GM18519 (cell line): ENCODE measurements around the gene DMRTA2.

ENCODE experiments used
- ATAC-seq: cut with Tn5 transposase; IDR thresholded peaks from one replicate; pipeline ENCODE4 v1.9.1; 2021; ENCODE audit warnings: mild to moderate bottlenecking, moderate library complexity; ENCODE audit not compliant: unreplicated experiment, low FRiP score

Gene DMRTA2

GRCh38 chr1:50422946-50423669 is at the start of gene DMRTA2:
TSS of gene DMRTA2 (minus strand) at chr1:50423443. CDS start at chr1:50421536, 1,907 bp downstream.
- ATAC-seq, result no peak

DNA sequence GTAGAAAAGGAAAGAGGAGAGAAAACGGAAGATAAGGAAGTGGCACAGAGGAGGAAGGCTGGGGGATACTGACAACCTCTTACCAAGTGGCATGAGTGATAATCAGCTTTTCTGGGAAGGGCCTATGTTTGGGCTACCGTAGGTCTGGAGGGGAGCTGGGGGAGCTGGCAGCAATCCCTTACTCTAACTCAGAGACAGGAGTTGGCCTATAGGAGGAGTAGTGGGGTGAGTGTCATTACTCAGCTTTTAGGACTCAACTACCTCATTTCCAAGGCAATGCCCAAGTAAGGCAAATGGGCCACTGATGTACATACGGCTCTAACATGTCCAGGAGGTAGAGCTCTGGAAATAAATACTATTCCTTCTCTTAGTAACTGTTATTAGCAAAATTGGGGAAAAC is 48.7 kb upstream of the DMRTA2 start:
- no peak for ATAC-seq

DNA sequence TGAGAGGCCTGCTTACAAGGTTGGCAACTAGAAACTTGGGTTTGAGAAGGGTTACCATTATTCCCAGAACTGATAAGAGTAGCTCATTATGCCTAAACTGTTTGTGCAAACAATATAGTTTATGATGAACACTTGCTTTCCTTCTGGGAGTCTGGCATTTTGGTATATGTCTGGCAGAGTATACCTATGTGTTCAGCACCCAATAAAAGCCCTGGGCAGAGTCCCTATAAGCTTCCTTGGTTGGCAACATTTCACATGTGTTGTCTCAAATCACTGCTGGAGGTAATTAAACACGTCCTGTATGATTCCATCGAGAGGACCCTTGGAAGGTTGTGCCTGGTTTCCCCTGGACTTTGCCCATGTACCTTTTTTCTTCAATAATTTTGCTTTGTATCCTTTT is 39.7 kb upstream of the DMRTA2 start:
- no peak for ATAC-seq

DNA sequence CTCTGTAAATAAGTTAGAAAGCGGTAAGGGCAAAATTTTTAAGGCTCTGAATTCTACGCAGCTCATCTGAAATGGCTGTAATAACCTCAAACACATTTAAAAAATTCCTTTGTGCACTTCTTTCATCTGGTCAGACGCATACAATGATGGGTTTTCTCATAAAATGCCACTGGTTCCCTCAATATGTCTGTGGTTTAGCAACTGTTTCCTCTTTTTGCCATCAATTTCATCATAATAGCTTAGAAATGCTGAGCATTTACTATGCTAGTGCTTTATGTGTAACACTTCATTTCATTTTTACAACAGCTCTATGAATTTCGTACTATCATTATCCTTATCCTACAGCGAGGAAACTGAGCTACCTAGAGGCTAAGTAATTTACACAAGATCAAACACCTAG is 35.3 kb upstream of the DMRTA2 start:
- no peak for ATAC-seq

- ATAC-seq, result no peak
Measured at GRCh38 chr1:50454911-50455310, 31.7 kb upstream of the DMRTA2 start.

GRCh38 chr1:50453266-50453665 is 30.0 kb upstream of the DMRTA2 start:
- ATAC-seq, result no peak

- no peak for ATAC-seq
Measured at GRCh38 chr1:50452700-50453099, 29.5 kb upstream of the DMRTA2 start.

- no peak for ATAC-seq
Measured at GRCh38 chr1:50450861-50451653, 27.8 kb upstream of the DMRTA2 start.

GRCh38 chr1:50447961-50448360 is 24.7 kb upstream of the DMRTA2 start:
- ATAC-seq, result no peak

- no peak for ATAC-seq
Measured at GRCh38 chr1:50441183-50441582, 17.9 kb upstream of the DMRTA2 start.

DNA sequence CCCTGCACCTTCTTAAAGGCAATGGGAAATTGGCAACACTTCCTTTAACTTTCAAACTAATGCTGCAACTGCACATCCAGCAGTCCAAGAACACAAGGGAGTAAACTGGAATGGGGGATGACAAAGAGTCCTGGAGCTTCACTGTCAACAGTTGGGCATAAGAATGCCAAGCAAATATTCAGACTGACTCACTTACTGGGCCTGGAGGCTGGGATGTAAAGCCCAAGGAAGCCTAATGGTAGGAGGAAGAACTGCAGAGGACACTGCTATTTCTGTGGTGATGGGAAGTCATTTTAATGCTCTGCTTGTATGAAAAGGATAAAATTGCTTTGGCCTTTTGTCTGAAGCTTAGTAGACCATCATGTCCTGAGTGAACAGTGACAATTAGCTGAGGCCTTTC is 15.7 kb upstream of the DMRTA2 start:
- ATAC-seq, result no peak

DNA sequence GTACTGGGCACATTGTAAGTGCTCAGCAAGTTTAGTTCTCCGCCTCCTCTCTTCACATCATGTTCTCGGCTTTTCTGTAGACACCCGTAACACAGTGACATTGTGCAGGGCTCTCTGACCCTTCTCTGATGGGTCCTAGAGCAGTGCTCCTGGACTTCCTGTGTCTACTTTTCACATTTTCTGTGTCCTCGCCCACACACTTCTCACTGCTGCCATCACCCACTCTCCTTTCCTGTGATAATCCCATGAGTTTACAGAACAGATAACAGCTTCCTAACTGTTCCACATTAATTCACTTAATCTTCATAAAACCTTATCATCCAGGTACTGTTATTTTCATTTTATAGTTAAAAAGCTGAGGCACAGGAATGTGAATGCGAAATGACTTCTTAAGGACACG is 13.2 kb upstream of the DMRTA2 start:
- ATAC-seq, result no peak

DNA sequence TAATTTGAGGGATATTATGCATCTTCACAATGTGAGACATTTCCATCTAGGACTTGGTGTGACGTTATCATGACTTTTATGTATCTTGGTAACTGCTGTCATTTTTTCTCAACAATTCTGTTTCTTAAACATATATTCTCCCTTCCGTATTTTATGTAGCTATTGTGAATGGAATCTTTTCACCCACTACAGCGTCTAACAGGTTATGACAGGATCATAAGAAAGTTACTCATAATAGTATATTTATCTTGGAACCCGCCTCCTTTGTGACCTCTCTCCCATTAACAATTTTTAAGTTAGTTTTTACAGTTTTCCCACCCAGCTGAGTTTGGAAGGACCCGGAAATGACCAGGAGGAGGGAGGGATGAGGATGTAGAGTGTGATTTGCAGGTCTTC is 6.8 kb upstream of the DMRTA2 start:
- ATAC-seq, result no peak

DNA sequence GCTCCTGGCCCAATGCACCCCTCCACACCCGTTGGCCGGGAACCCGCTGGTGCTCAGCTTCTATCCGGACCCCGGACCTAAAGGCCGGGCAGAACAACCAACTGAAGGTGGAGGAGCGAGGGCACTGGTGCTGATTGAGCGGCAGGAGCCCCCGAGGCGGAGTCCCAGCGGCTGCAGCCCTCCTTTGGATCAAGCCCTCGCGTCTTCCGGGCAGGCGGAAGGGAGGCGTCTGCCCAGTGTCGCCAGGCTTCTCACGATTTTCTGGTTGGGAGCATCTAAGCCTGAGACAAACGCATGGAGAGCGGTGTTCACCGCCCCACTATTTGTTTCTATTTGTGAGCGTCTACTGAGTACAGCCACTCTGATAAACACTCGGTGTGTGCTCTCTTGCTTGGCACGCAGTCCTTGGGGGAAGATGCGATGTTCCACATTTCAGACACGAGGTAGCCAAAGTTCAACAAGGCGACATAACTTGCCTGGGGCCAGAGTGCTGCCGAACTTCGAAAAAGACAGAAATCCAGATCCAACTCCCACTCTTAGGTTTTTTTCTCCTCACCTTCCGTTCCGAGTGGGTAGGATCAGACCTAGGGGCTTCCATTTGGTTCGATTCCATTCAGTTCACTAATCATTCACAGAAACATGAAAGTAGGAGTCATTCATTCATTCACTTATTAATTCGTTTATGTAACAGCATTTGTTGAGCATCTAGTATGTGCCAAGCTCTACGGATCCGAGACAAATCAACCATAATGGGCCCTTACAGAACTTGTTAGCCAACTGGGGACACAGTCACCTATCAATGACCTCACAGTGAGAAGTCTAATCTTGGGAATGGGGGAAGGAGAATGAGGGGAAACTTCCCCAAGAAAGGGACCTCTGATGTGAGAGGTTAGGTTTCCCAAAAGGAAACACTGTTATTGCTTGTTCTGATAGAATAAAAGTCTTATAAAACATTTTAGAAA is 4.9 kb upstream of the DMRTA2 start:
- no peak for ATAC-seq

DNA sequence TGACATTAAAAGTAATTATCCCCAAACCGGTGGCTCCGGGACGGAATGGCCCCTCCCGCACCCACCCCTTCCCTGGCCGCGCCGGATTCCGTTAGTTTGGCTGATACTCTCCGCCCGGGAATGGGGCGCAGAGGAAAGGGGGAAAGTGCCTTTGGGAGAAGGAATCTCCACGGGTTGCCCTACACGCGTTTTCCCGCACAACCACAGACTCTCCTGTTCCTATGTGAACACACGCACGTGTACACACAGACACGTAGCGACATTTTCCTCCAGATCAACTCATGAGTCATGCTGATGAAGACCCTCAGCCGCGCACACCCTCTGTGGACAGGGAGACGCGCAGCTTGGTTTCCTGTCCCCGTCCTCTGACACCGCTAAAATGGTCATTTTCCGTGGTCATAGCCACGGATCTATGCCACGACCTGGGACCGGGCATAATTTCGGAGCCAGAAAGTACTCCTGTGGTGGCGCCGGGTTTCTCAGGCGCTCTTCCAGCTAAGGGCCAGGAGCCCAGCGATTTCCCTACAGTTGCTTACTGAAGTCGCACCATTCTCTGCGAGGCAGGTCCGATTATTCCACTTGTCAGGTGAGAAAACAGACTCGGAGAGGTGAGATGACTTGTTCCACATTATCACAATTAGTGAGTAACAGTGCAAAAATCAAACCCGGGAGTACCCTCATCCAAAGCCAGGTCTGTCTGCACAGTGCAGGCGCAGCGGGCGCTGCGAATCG is 4.0 kb upstream of the DMRTA2 start:
- no peak for ATAC-seq

DNA sequence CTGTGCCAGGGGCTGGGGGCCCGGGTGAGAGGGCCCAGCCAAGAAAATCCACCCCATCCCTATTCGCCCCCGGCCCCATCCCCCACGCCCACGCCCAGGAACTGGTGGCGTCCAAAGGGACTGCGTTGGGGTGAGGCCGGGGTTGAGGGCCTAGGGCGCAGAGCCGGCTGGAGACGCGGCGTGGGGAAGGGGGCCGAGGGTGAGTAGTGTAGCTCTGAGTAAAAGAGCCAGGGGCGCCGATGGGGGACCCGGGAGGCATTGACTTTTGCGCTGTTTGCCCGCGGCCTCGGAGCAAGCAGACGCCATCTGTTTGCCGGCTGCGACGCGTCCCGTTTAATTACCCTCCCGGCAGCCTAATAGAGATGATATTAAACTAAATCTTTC is 3.5 kb upstream of the DMRTA2 start:
- ATAC-seq, result no peak

DNA sequence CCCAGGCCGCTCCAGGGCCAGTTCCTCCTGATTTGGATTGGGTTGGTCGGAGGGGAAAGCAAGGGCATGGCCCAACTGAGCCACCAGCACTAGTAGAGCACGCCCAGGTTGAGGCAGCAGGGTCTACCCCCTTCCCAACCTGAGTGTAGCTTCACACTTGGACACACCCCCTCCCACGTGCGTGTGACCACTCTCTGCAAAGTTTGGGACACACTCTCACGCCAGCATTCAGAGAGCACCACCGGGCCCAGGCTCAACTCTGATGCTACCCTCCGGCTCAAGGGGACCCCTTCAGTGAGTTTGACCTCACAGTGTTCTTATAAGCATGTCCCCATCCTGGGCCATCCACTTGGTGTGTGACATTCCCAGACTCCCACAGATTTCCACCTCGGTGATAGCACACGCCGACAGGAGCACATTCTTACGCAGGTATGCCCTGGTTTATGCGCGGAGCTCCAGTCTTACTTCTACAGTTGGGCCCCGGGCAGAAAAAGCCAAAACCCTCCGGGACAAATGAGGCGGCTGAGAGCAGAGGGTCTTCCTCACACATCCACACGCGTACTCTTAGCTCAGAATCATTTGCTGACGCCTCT is 3.0 kb upstream of the DMRTA2 start:
- ATAC-seq, result no peak

GRCh38 chr1:50425376-50426107 is 2.3 kb upstream of the DMRTA2 start:
- ATAC-seq, result no peak

DNA sequence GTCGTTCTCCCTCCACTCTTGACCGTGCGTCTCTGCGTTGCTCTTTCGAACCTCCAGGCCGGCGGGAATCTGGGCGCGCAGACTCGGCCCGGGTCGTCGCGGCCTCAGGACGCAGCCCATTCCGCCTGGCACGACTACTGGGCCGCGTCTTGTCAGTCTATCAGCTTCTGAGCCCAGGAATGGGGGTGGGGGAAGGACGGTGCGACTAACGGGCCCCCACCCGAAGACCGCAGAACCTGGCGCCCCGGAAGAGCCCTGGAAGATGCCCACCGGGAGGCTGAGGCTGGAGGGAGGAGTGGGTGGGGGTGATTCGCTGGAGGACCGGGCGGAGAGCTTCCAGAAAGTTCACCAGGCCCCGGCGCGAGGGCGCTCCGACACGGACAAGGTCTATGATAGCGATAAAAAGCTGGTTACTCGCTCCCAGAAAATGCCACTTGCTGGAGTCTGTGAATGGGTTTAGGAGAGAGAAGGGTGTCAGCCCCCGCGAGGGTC is 1.7 kb upstream of the DMRTA2 start:
- ATAC-seq, result no peak
